ENCODE results near the gene ARPP19.
A peak's percentile ranks its signal among the peaks of the same experiment; 100 is the strongest.

Gene ARPP19

GRCh38 chr15:52529341-52529924, 39.4 kb downstream of the ARPP19 start:
- Mint-ChIP-seq H3K4me3 (peak overlapping the region; percentile 67 to 81), H3K27ac (peak overlapping the region; percentile 73), H3K36me3 (no peaks in the 10 kb centered on the region), H3K9me3 (no peaks in the 10 kb centered on the region), H3K27me3 (peaks cover 0 to 3% of the 10 kb centered on the region in 2 donors), H3K4me1 (peaks cover 15 to 32% of the 10 kb centered on the region in 2 donors)
- DNase-seq (peak; percentile 2), ATAC-seq (replicated peaks) (peak; percentile 6 to 11)

- no peaks in the 10 kb centered on the region for H3K36me3 Mint-ChIP-seq
- peak within 1 kb of the TSS; percentile 91 to 92 for H3K4me3 Mint-ChIP-seq
- no peaks in the 10 kb centered on the region for H3K9me3 Mint-ChIP-seq
- H3K27me3 Mint-ChIP-seq: peaks cover 0 to 3% of the 10 kb centered on the region in 2 donors
- DNase-seq (peak; percentile 70), ATAC-seq (replicated peaks) (peak; percentile 88 to 90)
- H3K27ac Mint-ChIP-seq: peak within 1 kb of the TSS; percentile 88
- peaks cover 19 to 39% of the 10 kb centered on the region in 2 donors for H3K4me1 Mint-ChIP-seq
Measured at GRCh38 chr15:52528564-52529340, 40.1 kb downstream of the ARPP19 start, which contains the start of gene MYO5A. TSS of gene MYO5A (minus strand) at chr15:52528880. CDS start at chr15:52528806, 74 bp downstream.

GRCh38 chr15:52527911-52528563, 40.8 kb downstream of the ARPP19 start:
- H3K27ac Mint-ChIP-seq: peak overlapping the region; percentile 88
- peak overlapping the region; percentile 91 to 92 for H3K4me3 Mint-ChIP-seq
- DNase-seq (no peak), ATAC-seq (replicated peaks) (peak; percentile 6 to 14)
- H3K4me1 Mint-ChIP-seq: peaks cover 25 to 46% of the 10 kb centered on the region in 2 donors
- H3K27me3 Mint-ChIP-seq: peaks cover 0 to 3% of the 10 kb centered on the region in 2 donors
- H3K36me3 Mint-ChIP-seq: peaks cover 0 to 2% of the 10 kb centered on the region in 2 donors
- no peaks in the 10 kb centered on the region for H3K9me3 Mint-ChIP-seq

- H3K4me1 Mint-ChIP-seq: peaks cover 26 to 50% of the 10 kb centered on the region in 2 donors
- peaks cover 0 to 2% of the 10 kb centered on the region in 2 donors for H3K27me3 Mint-ChIP-seq
- ATAC-seq (replicated peaks): no peak
- H3K4me3 Mint-ChIP-seq: peak overlapping the region; percentile 91 to 92
- H3K36me3 Mint-ChIP-seq: peaks cover 0 to 2% of the 10 kb centered on the region in 2 donors
- DNase-seq: no peak
- H3K9me3 Mint-ChIP-seq: no peaks in the 10 kb centered on the region
- no peak overlapping the region for H3K27ac Mint-ChIP-seq
Measured at GRCh38 chr15:52527196-52527910, 41.5 kb downstream of the ARPP19 start.

- Mint-ChIP-seq H3K27me3 (no peaks in the 10 kb centered on the region), H3K36me3 (peaks cover 2 to 5% of the 10 kb centered on the region in 2 donors), H3K4me1 (peaks cover 32 to 65% of the 10 kb centered on the region in 2 donors), H3K4me3 (no peak overlapping the region), H3K27ac (no peak overlapping the region), H3K9me3 (no peaks in the 10 kb centered on the region)
- no peak for DNase-seq
- ATAC-seq (replicated peaks): no peak
Measured at GRCh38 chr15:52524223-52525136, 44.4 kb downstream of the ARPP19 start.

GRCh38 chr15:52523647-52524046, 45.2 kb downstream of the ARPP19 start:
- Mint-ChIP-seq H3K4me3 (no peak overlapping the region), H3K9me3 (no peaks in the 10 kb centered on the region), H3K27me3 (no peaks in the 10 kb centered on the region), H3K36me3 (peaks cover 2 to 5% of the 10 kb centered on the region in 2 donors), H3K27ac (no peak overlapping the region), H3K4me1 (peaks cover 35 to 70% of the 10 kb centered on the region in 2 donors)
- no peak for DNase-seq
- no peak for ATAC-seq (replicated peaks)

GRCh38 chr15:52523192-52523591, 45.6 kb downstream of the ARPP19 start:
- Mint-ChIP-seq H3K4me3 (no peak overlapping the region), H3K27me3 (no peaks in the 10 kb centered on the region), H3K36me3 (peaks cover 2 to 5% of the 10 kb centered on the region in 2 donors), H3K27ac (no peak overlapping the region), H3K4me1 (peaks cover 35 to 70% of the 10 kb centered on the region in 2 donors), H3K9me3 (no peaks in the 10 kb centered on the region)
- DNase-seq (no peak), ATAC-seq (replicated peaks) (no peak)

GRCh38 chr15:52521682-52522081, 47.1 kb downstream of the ARPP19 start:
- Mint-ChIP-seq H3K9me3 (no peaks in the 10 kb centered on the region), H3K27me3 (no peaks in the 10 kb centered on the region), H3K36me3 (peaks cover 2 to 5% of the 10 kb centered on the region in 2 donors), H3K4me3 (no peak overlapping the region), H3K4me1 (peaks cover 28 to 57% of the 10 kb centered on the region in 2 donors), H3K27ac (no peak overlapping the region)
- no peak for DNase-seq
- ATAC-seq (replicated peaks): peak in 1 of 2 donors; percentile 60

- Mint-ChIP-seq H3K9me3 (no peaks in the 10 kb centered on the region), H3K27ac (no peak overlapping the region), H3K27me3 (no peaks in the 10 kb centered on the region), H3K4me1 (peaks cover 25 to 48% of the 10 kb centered on the region in 2 donors), H3K36me3 (peaks cover 2 to 5% of the 10 kb centered on the region in 2 donors), H3K4me3 (no peak overlapping the region)
- ATAC-seq (replicated peaks): no peak
- no peak for DNase-seq
Measured at GRCh38 chr15:52520421-52520820, 48.4 kb downstream of the ARPP19 start.

GRCh38 chr15:52518487-52519371, 50.1 kb downstream of the ARPP19 start:
- Mint-ChIP-seq H3K4me3 (no peak overlapping the region), H3K27me3 (no peaks in the 10 kb centered on the region), H3K4me1 (peaks cover 22 to 40% of the 10 kb centered on the region in 2 donors), H3K9me3 (no peaks in the 10 kb centered on the region), H3K36me3 (peaks cover 2 to 5% of the 10 kb centered on the region in 2 donors), H3K27ac (no peak overlapping the region)
- DNase-seq: no peak
- ATAC-seq (replicated peaks): no peak

GRCh38 chr15:52517014-52517413, 51.8 kb downstream of the ARPP19 start:
- ATAC-seq (replicated peaks) (no peak), DNase-seq (no peak)
- Mint-ChIP-seq H3K4me3 (no peak overlapping the region), H3K9me3 (no peaks in the 10 kb centered on the region), H3K4me1 (peaks cover 11 to 26% of the 10 kb centered on the region in 2 donors), H3K27ac (no peak overlapping the region), H3K27me3 (no peaks in the 10 kb centered on the region), H3K36me3 (peaks cover 0 to 2% of the 10 kb centered on the region in 2 donors)

GRCh38 chr15:52515343-52515742, 53.5 kb downstream of the ARPP19 start:
- H3K27me3 Mint-ChIP-seq: no peaks in the 10 kb centered on the region
- ATAC-seq (replicated peaks) (no peak), DNase-seq (no peak)
- no peak overlapping the region for H3K27ac Mint-ChIP-seq
- peaks cover 11 to 19% of the 10 kb centered on the region in 2 donors for H3K4me1 Mint-ChIP-seq
- H3K9me3 Mint-ChIP-seq: no peaks in the 10 kb centered on the region
- H3K4me3 Mint-ChIP-seq: no peak overlapping the region
- H3K36me3 Mint-ChIP-seq: no peaks in the 10 kb centered on the region

Measured in stimulated activated naive B cell treated with anti-CD40 and anti-IgM and Interleukin-4, amounts not matched to agents 10 μg/mL and 1 μg/mL and 100 μg/mL, for 72 hours (primary cell).